HG03135 (cell line): ENCODE data around the gene FUBP3.
A peak's percentile ranks its signal among the peaks of the same experiment; 100 is the strongest.
"Not testable (repeated sequence)": the region's sequence is repeated elsewhere in the genome, so short reads cannot be mapped to it uniquely, and the experiment has no call there.

Experiments
- ATAC-seq: cut with Tn5 transposase; IDR thresholded peaks from one replicate; pipeline ENCODE4 v1.9.1; 2021; ENCODE audit warnings: mild to moderate bottlenecking, moderate library complexity; ENCODE audit not compliant: unreplicated experiment

Gene FUBP3

DNA sequence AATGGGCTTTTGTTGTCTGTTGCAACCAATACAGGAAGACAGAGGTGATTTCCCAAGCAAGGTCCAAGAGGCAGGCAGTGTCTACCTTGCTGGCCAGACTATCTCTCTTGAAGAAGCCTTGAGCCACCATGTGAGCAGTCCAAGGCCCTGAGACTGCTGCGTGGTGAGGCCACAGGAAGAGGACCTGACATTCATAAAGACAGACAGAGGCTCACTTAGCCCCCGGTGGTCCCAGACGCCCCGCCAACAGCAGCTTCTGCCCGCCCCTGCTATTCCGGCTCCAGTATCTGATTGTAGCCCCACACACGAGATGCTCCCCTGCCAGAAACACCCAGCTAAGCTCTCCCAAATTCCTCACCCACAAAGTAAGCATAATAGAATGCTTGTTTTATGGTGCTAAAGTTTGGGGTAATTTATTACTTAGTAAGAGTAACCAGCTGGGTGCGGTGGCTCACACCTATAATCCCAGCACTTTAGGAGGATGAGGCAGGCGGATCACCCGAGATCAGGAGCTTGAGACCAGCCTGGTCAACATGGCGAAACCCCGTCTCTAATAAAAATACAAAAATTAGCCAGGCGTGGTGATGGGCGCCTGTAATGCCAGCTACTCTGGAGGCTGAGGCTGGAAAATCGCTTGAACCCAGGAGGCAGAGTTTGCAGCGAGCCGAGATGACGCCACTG is 22.8 kb upstream of the FUBP3 start:
- no peak for ATAC-seq

DNA sequence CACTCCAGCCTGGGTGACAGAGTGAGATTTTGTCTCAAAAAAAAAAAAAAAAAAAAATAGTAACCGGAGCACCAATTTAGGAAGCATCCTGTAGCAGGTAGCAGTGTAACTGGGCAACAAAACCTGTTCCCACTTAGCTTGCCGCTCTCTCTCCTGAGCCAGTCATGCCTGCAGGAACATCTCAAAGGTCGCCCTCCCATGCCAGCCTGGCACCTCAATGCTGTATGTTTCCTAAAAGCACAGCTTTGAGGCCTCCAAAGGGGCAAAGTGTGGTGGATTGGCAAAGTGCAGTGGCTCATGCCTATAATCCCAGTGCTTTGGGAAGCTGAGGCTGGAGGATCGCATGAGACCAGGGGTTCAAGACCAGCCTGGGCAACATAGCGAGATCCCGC is 22.3 kb upstream of the FUBP3 start:
- ATAC-seq, result no peak

DNA sequence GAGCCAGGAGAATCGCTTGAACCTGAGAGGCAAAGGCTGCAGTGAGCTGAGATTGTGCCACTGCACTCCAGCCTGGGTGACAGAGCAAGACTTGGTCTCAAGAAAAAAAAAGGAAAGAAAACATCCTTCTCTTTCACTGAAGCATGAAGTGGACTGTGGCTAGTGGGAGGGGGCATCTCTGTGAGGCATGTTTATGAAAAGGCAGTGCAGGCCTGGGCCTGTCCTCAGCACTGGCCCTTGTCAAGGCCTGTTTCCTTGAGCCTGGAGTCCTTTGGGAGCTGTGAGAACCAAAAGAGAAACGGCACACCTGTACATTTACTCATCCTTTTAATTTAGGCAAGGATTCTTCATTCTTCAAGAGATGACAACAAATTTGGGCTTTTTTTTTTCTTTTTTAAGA is 18.3 kb upstream of the FUBP3 start:
- ATAC-seq, result no peak

DNA sequence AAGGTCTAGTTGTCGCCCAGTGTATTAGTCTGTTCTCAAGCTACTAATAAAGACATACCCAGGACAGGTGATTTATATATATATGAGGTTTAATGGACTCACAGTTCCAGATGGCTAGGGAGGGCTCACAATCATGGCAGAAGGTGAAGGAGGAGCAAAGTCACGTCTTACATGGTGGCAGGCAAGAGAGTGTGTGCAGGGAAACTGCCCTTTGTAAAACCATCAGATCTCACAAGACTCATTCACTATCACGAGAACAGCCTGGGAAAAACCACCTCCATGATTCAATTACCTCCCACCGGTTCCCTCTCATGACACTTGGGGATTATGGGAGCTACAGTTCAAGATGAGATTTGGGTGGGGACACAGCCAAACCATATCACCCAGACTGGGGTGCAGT is 16.9 kb upstream of the FUBP3 start:
- not testable (repeated sequence) for ATAC-seq

- ATAC-seq, result no peak
Observed at GRCh38 chr9:130563797-130564196, 15.6 kb upstream of the FUBP3 start.

GRCh38 chr9:130565792-130566191 is 13.6 kb upstream of the FUBP3 start:
- ATAC-seq, result no peak

DNA sequence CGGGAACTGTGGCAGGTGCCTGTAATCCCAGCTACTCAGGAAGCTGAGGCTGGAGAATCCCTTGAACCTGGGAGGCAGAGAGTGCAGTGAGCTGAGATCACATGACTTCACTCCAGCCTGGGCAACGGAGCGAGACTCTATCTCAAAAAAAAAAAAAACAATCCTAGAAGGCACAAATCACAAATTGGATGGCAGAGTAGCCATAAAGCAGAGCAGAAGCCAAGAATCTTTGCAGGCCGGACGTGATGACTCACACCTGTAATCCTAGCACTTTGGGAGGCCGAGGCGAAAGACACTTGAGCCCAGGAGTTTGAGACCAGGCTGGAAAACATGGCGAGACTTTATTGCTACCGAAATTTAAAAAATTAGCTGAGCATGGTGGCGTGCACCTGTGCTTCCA is 9.2 kb upstream of the FUBP3 start:
- no peak for ATAC-seq

DNA sequence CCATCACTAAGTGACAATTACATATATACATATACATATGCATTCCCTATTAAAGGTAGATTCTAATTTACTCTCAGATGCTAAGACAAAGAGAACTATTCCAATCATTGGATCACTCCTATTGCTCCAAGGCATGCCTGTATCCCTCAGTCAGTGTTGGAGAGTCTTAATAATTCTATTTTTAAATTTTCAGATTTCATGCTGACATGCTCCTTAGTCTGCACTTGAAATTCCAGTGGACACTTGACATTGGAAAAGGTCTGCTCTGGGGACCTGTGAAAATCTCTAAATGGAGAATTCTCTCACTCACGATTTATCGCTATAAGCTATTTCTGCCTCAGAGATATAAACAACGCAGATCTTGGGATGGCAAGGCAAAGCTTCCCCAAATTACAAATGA is 3.9 kb upstream of the FUBP3 start:
- no peak for ATAC-seq

DNA sequence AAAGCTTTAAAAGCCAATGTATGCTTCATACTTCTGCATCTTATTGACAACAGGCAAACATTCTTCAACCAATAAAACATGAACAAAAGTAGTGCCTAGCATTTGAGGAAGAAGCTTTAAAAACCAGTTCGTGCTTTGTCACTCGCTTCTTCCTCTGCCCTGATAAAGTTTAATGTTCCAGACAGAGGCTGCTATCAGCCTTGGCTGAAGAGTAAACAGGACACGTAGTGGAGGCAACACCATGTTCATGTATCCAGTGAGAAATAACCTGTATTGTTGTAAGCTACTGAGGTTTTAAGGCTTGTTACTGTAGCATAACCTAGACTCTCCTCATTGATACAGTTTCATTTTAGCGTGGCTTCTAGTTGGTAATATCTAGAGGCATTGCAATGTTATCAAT is 3.2 kb upstream of the FUBP3 start:
- ATAC-seq, result no peak

GRCh38 chr9:130579738-130580463 is 524 bp downstream of the FUBP3 start:
- ATAC-seq, result peak; percentile 39

DNA sequence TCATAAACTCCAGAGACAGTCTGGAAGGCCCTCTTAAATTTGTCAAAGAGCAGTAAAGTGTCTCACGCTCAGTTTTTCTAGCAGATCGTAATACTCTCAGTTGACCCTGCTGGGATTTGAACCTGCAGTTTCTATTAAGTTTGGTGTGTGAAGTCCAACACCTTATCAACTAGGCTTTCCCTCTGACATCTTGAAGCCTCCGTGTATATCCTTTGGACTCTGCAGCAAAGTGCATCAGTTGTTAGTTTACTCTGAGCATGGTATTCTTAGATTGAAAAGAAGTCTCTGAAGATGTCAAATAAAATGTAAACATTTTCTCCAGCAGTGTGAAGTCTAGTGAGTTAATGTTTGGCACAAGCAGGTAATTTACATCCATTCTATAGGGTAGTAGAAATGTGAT is 2.4 kb downstream of the FUBP3 start:
- ATAC-seq, result no peak

- no peak for ATAC-seq
Observed at GRCh38 chr9:130583271-130583670, 3.9 kb downstream of the FUBP3 start.

DNA sequence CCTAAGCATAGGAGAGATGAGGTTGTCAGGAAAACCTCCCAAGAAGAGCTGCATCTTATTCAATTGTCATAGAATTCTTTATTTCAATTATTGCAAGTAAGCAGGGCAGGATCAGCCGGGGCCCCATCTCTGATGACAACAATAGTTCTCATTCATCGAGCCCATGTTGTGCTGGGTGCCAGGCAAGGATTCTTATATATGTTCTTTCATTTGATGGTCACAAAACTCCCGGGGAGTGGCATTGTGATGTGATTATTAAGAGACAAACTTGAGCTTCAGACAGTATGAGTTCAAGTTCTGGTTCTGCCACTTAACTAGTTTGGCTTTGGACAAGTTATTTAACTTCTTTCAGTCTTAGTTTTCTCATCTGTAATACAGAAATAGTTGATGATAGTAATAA is 8.5 kb downstream of the FUBP3 start:
- no peak for ATAC-seq

DNA sequence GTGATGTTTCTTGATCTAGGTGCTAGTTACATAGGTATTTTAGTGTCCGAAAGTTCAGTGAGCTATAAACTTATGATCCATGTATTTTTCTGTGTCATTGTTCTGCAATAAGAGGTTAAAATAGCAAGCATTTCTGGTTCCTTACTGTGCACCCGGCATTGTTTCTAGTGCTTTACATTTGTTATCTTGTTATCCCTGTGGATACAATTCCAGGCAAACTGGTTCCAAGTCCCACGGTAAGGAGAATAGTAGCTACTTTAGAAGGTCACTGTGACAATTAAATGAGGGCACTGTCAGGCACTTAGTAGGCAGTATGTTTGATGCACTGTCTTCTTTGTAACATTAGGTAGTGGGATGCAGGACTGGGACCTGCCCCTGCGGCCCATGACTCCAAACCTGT is 9.0 kb downstream of the FUBP3 start:
- no peak for ATAC-seq

DNA sequence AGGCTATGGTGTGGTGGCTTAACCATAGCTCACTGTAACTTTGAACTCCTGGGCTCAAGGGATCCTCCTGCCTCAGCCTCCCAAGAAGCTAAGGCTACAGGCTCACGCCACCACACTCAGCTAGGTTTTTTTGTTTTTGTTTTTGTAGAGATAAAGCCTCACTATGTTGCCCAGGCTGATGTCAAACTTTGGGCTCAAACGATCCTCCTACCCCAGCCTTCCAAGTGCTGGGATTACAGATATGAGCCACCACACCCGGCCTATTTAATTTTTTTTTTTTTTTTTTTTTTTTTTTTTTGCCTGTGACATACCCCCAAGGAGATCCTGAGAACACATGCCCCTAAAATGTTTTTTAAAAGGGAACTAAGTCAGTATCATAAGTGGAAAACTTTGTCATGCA is 10.4 kb downstream of the FUBP3 start:
- no peak for ATAC-seq

GRCh38 chr9:130590305-130590704 is 10.9 kb downstream of the FUBP3 start:
- ATAC-seq, result no peak

DNA sequence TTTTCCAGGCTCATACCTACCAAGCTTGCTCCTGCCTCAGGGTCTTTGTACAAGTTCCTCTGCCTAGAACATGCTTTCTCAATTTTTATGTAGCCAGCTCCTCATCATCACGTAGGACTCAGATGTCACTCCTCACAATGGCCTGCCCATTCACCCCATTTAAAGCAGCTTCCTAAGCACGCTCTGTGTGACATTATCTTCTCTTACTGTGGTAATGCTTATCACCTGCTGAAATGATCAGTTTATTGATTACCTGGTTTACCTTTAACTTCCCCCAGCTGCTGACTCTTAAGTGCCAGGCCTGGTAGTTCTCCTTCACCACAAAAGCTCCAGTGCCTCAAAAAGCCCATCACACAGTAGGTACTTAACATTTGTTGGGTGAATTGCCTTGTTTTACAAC is 13.6 kb downstream of the FUBP3 start:
- no peak for ATAC-seq

DNA sequence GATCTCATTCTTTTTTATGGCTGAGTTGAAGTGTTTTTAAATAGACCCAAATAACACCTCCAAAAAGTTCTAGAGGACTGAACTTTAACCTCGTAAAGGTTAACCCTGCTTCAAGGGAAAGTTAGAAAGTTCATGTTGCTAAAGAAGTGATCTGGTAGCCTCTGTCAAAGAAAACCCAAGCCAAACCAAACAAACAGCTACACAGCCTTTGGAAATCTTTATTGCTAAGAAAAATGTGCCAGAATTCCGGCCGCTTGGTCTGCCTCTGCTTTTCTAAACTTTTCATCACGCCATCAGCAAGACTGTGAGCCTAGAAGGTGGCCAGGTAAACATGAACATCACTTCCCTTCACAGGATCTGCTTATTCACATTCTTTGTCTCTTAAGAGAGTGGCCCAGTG is 17.9 kb downstream of the FUBP3 start:
- no peak for ATAC-seq

DNA sequence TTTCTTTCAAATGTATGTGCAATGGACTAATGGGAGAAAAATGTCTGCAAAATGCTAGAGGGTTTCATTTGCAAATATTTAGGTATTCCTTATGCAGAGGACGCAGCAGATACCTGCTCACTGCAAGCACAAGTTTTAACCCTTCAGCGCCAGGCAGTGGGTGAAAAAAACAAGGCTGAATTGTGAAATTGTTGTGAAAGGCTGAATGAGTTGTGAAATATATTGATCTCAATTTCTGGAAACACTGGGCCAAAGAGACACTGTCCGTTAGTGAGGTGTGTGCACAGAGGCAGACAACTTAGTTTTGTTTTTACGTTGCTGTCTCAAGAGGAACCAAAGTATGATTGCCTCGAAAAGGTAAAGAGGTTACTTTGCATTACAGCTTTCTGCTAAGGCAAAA is 18.8 kb downstream of the FUBP3 start:
- no peak for ATAC-seq

GRCh38 chr9:130599625-130600024 is 20.2 kb downstream of the FUBP3 start:
- ATAC-seq, result no peak

DNA sequence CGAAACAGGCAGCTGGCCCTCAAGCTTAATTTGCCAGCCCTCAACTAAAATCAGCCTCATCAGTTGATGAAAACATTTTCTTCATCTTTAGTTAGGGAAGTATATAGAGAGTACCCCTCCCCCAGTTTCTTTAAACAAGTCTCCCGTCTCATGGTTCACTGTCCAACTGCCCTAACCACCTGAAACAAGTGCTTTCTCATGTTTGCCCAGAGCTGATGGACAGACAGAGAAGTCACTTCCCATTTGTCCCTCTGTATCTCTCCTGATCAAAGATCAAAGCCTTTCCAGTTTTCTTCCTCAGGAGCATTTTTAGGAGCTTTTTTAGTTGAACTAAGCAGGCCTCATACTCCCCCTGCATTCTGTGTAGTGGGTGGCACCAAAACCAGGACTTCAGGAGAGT is 21.7 kb downstream of the FUBP3 start:
- no peak for ATAC-seq

DNA sequence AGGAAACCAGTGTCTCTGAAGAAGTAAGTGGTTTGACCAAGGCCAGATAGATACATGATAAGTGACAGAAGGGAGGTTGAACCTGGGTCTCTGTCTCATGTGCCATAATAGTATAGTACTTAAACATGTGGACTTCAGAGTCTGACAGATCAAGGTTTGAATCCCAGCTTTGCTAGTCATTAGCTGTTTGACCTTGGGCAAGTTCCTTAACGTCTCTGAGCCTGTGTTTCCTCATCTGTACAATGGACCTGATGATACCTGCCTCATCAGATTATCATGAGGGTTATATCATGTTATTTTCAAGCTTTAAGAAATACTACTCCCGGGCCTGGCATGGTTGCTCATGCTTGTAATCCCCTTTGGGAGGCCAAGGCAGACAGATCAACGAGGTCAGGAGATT is 24.9 kb downstream of the FUBP3 start:
- no peak for ATAC-seq
